ENCODE measurements around the gene SRSF12. TPM values are rescaled to one million over a fixed set of nuclear protein-coding genes. Genes with fewer than 3 reads are reported as not detected.

The SRSF12 gene
- total RNA-seq, 6 experiments from 2014 or later: 0.22 to 0.78 (median 0.40) TPM; not detected in 2

- Histone ChIP-seq H3K4me3 (peak overlapping the region; percentile 77 to 81 (median 79)), H3K27ac (peak overlapping the region; percentile 100), H3K27me3 (no peaks in the 10 kb centered on the region), H3K4me1 (peaks cover 0 to 16% (median 0%) of the 10 kb centered on the region in 4 donors), H3K36me3 (peaks cover 5 to 26% (median 13%) of the 10 kb centered on the region in 4 donors), H3K9me3 (no peaks in the 10 kb centered on the region)
- TF ChIP-seq POLR2A (IDR thresholded peaks at IDR 0.05) (peak; percentile 90), CTCF (IDR thresholded peaks at IDR 0.05) (no peak)
- intact Hi-C loops (cut with DNase I): no loop called here
- DNase-seq (peak; percentile 99), ATAC-seq (peak; percentile 53 to 77 (median 72))
- under 1% methylated on average over 12 of the region's 69 CpGs for WGBS (ENCODE audit: insufficient coverage, low coverage, low lambda C conversion rate, missing lambda C conversion rate)
Measured at GRCh38 chr6:89081423-89082322, 36.2 kb downstream of the SRSF12 start.

DNA sequence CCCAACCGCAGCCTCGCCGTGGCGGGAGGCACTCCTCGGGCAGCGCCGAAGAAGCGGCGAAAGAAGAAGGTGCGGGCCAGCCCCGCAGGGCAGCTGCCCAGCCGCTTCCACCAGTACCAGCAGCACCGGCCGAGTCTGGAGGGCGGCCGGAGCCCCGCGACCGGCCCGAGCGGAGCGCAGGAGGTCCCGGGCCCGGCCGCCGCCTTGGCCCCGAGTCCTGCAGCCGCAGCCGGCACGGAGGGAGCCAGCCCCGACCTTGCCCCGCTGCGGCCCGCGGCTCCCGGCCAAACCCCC, 36.8 kb downstream of the SRSF12 start:
- Histone ChIP-seq H3K36me3 (peaks cover 5 to 26% (median 13%) of the 10 kb centered on the region in 4 donors), H3K4me1 (peaks cover 0 to 16% (median 0%) of the 10 kb centered on the region in 4 donors), H3K9me3 (no peaks in the 10 kb centered on the region), H3K27ac (peak overlapping the region; percentile 100), H3K4me3 (peak overlapping the region; percentile 77 to 81 (median 79)), H3K27me3 (no peaks in the 10 kb centered on the region)
- no peak for DNase-seq
- peak in 1 of 4 donors; percentile 0 for ATAC-seq
- intact Hi-C loops (cut with DNase I): no loop called here
- 0% methylated on average over 15 of the region's 36 CpGs for WGBS (ENCODE audit: insufficient coverage, low coverage, low lambda C conversion rate, missing lambda C conversion rate)
- TF ChIP-seq POLR2A (IDR thresholded peaks at IDR 0.05) (no peak), CTCF (IDR thresholded peaks at IDR 0.05) (no peak)

DNA sequence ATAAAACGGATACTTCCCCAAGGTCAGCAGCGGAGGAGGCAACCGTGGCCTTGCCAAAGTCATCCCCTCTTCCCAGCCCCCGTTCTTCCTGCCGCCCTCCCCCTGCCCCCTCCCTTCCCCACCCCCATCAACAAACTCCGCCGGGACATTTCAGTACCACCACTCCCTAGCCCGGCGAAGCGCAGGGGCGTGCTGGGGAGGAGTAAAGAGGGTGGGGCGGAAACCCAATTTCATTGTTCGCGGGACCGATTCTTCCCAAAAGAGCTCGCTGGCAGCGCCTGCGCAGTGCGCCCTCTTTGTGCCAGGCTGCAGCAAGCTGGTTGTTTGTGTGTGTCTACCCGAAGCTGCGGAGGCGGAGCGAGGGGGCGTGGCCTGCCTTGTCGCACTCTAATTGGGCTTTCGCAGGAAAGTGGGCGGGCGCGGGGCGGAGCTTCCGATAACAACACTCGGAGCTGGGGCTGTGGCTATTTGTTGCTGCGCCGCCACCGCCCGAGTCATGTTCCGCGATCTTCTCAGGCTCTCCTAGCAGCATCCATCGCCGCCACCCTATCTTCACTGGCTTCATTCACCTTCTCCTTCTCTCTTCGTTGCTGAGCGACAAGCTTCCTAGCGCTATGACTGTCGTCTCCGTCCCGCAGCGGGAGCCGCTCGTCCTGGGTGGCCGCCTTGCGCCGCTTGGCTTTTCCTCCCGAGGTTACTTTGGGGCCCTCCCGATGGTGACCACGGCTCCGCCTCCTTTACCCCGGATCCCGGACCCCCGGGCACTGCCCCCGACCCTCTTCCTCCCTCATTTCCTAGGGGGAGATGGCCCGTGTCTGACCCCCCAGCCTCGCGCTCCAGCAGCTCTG, 37.4 kb downstream of the SRSF12 start, which contains the start of gene PNRC1:
Gene PNRC1 (plus strand): TSS at position 471 of the 848 bp plus-strand sequence. CDS start 144 bp downstream, at position 615.
- TF ChIP-seq CTCF (IDR thresholded peaks at IDR 0.05) (peak in 1 of 4 donors; percentile 19), POLR2A (IDR thresholded peaks at IDR 0.05) (peak; percentile 100)
- peak within 1 kb of the TSS; percentile 100 for H3K27ac ChIP-seq
- H3K36me3 ChIP-seq: peaks cover 5 to 22% (median 12%) of the 10 kb centered on the region in 4 donors
- 0% methylated on average over 35 of the region's 63 CpGs for WGBS (ENCODE audit: insufficient coverage, low coverage, low lambda C conversion rate, missing lambda C conversion rate)
- peak; percentile 100 for DNase-seq
- H3K4me1 ChIP-seq: peaks cover 0 to 16% (median 0%) of the 10 kb centered on the region in 4 donors
- H3K27me3 ChIP-seq: no peaks in the 10 kb centered on the region
- ATAC-seq: peak; percentile 80 to 88 (median 83)
- H3K9me3 ChIP-seq: no peaks in the 10 kb centered on the region
- intact Hi-C loops (cut with DNase I): no loop called here
- peak within 1 kb of the TSS; percentile 77 to 81 (median 79) for H3K4me3 ChIP-seq

- 0% methylated on average over 20 of the region's 20 CpGs for WGBS (ENCODE audit: insufficient coverage, low coverage, low lambda C conversion rate, missing lambda C conversion rate)
- peak in 2 of 3 donors; percentile 49 to 64 for DNase-seq
- peak in 1 of 4 donors; percentile 7 for ATAC-seq
Measured at GRCh38 chr6:89079511-89080234, 38.2 kb downstream of the SRSF12 start.

More at GRCh38 chr6:89079511-89080234, 38.2 kb downstream of the SRSF12 start:
- Histone ChIP-seq H3K4me1 (peaks cover 0 to 15% (median 0%) of the 10 kb centered on the region in 4 donors), H3K4me3 (peak overlapping the region; percentile 47 to 81 (median 79)), H3K27me3 (no peaks in the 10 kb centered on the region), H3K9me3 (no peaks in the 10 kb centered on the region), H3K27ac (peak overlapping the region; percentile 100), H3K36me3 (peaks cover under 1 to 13% (median 7%) of the 10 kb centered on the region in 4 donors)
- intact Hi-C loops (cut with DNase I): no loop called here
- TF ChIP-seq POLR2A (IDR thresholded peaks at IDR 0.05): peak; percentile 54
- TF ChIP-seq CTCF (IDR thresholded peaks at IDR 0.05): no peak

All from right lobe of liver (tissue), 6 donors.